C4-2B (cell line): ENCODE results near the gene SLC22A4.

Experiments
- H3K27ac ChIP-seq: fragments of 450-650 bp; 2 replicates; pipeline ENCODE4 v1.5.1; 2017
- CTCF ChIP-seq: fragments of 450-650 bp; conservative IDR thresholded peaks from 2 replicates; pipeline ENCODE4 v1.5.1; 2017; ENCODE audit warnings: mild to moderate bottlenecking
- ZFX ChIP-seq: fragments of 450-650 bp; IDR thresholded peaks from 2 replicates; pipeline ENCODE4 v1.6.1; 2017

Gene SLC22A4

GRCh38 chr5:132380047-132380446, 85.9 kb downstream of the SLC22A4 start:
- H3K27ac ChIP-seq: no peak overlapping the region
- no peak for TF ChIP-seq CTCF
- TF ChIP-seq ZFX: no peak

GRCh38 chr5:132380741-132381140, 86.5 kb downstream of the SLC22A4 start:
- no peak overlapping the region for H3K27ac ChIP-seq
- TF ChIP-seq CTCF (no peak), ZFX (no peak)

DNA sequence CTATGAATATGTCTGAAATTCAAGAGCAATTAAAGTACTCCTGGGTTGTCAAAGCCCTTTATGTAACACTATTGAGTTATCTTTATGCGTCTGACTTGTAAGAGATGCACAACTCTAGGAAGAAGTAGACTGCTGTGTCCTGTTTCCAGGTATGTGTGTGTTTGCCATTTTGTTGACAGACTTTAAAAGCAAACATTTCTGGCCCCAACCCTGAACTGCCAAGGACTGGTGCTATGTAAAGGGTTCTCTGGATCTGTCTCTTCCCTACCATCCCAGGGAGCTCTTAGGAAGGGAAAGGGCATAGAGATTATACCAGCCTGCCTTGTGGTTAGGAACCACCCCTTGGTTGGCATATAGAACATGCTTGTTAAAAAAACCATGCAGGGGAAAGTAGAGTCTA, 87.4 kb downstream of the SLC22A4 start:
- H3K27ac ChIP-seq: no peak overlapping the region
- TF ChIP-seq CTCF: no peak
- no peak for TF ChIP-seq ZFX

DNA sequence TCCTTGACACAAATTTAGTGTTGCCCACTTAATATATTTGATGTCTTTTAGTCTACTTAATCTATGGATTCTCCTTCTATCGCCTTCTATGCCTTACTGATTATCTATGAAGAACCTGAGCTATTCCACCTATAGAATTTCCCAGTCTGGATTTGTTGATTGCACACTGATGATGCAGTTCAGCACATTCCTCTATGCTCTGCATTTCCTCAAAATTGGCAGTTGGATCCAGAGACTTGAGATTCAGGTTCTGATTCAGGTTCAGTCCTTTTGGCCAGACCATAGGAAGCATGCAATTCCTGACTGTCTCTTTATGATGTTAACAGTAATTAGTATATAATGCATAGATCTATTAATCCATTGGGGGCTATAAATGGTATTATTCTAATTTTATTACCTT, 89.1 kb downstream of the SLC22A4 start:
- TF ChIP-seq ZFX (no peak), CTCF (no peak)

DNA sequence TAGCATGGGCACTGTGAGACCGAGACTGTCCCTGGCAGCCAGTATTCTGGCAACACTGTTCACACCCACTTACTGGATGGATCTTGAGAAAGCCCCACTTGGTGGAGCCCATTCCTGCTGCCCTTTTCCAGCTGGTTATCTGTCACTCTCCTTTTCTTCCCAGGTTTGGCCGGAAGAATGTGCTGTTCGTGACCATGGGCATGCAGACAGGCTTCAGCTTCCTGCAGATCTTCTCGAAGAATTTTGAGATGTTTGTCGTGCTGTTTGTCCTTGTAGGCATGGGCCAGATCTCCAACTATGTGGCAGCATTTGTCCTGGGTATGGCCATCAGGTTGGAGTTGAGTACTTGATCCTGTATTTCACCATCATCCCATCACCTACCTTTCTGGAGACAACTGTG, 89.8 kb downstream of the SLC22A4 start:
- TF ChIP-seq ZFX (no peak), CTCF (no peak)
- no peak overlapping the region; the same call in 1 of the 2 replicates for H3K27ac ChIP-seq

More for the DNA sequence above, 89.1 kb downstream of the SLC22A4 start:
- no peak overlapping the region for H3K27ac ChIP-seq

GRCh38 chr5:132384506-132385050, 90.4 kb downstream of the SLC22A4 start:
- no peak for TF ChIP-seq ZFX
- no peak for TF ChIP-seq CTCF
- H3K27ac ChIP-seq: no peak overlapping the region; the same call in 1 of the 2 replicates

GRCh38 chr5:132385326-132386105, 91.3 kb downstream of the SLC22A4 start:
- peak; percentile 86 for TF ChIP-seq CTCF
- no peak for TF ChIP-seq ZFX
- H3K27ac ChIP-seq: peak overlapping the region; percentile 10; the same call in 1 of the 2 replicates
